ENCODE measurements around the gene SLC6A4. TPM values are rescaled to one million over a fixed set of nuclear protein-coding genes. Genes with fewer than 3 reads are reported as not detected.

Gene SLC6A4
- total RNA-seq, 4 donors from 2014 or later, result 0.11 to 0.50 (median 0.27) TPM

DNA sequence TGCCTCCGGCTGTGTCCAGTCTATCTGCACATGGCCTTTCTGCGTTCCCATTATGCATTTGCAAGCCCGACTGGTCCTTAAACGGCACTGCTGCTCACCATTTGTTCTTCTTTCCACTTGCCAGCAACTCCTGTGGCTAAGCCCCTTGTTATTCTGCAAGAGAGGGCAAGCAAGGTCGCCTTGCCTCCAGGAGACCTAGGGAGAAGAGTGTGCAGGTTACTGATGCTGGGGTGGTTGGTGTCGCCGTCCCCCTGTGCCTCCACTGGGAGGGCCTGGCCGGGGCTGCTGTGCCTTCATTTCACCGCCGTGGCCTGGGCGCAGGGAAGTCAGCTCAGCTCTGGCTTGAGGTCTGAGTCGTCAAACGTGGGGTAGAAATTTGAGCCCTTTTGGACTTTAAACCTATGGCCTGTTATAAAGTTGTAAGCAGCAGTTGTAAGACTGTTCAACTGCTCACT lies 12.7 kb downstream of the SLC6A4 start:
- 84% methylated on average over 12 of the region's 13 CpGs for WGBS
- no peak overlapping the region for H3K27ac ChIP-seq (replicated peaks in 1 of 4)
- no peak for TF ChIP-seq POLR2AphosphoS5 (IDR thresholded peaks at IDR 0.05)
- intact Hi-C loops (cut with DNase I), result no loop called here
- no peaks in the 10 kb centered on the region for H3K4me1 ChIP-seq
- H3K4me3 ChIP-seq, result no peak overlapping the region
- H3K9me3 ChIP-seq, result no peaks in the 10 kb centered on the region
- DNase-seq (ENCODE audit: extremely low spot score), result no peak
- peaks cover 0 to 11% (median 0%) of the 10 kb centered on the region in 4 donors for H3K27me3 ChIP-seq
- no peaks in the 10 kb centered on the region for H3K36me3 ChIP-seq

DNA sequence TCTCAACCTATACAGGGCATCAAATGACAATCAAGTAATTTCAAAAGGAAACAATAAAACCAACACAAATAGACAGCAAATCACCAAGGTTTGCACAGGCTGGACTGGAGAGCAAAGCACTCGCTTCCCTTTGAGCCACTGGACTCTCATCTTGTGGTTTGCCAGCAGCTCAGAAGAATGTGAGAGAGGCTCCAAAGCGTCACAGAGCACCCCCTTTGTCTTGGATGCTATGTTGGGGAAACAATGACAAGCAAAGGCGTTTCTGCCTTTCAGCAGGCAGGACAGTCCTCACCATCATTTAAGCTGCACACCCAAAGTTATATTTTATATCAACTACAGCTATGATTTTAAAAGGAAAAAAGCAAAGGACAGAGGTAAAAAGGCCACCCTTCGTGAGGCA lies 13.2 kb downstream of the SLC6A4 start:
- Histone ChIP-seq H3K9me3 (no peaks in the 10 kb centered on the region), H3K27me3 (peaks cover 0 to 11% (median 0%) of the 10 kb centered on the region in 4 donors), H3K27ac (replicated peaks in 1 of 4) (no peak overlapping the region), H3K4me3 (no peak overlapping the region), H3K4me1 (no peaks in the 10 kb centered on the region), H3K36me3 (no peaks in the 10 kb centered on the region)
- no peak for TF ChIP-seq EP300 (IDR thresholded peaks at IDR 0.05)
- no peak for TF ChIP-seq POLR2AphosphoS5 (IDR thresholded peaks at IDR 0.05)
- intact Hi-C loops (cut with DNase I), result no loop called here
- DNase-seq (ENCODE audit: extremely low spot score), result no peak
- 85% methylated on average over 3 of the region's 4 CpGs for WGBS

DNA sequence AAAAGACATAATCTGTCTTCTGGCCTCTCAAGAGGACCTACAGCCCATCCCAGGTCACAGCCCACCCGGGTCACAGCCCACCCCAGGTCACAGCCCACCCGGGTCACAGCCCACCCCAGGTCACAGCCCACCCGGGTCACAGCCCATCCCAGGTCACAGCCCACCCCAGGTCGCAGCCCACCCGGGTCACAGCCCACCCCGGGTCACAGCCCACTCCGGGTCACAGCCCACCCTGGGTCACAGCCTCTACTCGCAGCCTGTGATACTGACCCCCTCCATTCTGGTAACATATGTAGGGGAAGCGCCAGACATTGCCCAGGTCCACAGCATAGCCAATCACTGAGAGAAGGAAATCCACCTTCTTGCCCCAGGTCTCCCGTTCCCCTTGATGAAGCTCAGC lies 14.2 kb downstream of the SLC6A4 start:
- Histone ChIP-seq H3K4me3 (no peak overlapping the region), H3K27ac (replicated peaks in 1 of 4) (no peak overlapping the region), H3K9me3 (no peaks in the 10 kb centered on the region), H3K27me3 (peaks cover 0 to 9% (median 0%) of the 10 kb centered on the region in 4 donors), H3K36me3 (no peaks in the 10 kb centered on the region), H3K4me1 (no peaks in the 10 kb centered on the region)
- intact Hi-C loops (cut with DNase I), result no loop called here
- WGBS, result 85% methylated on average over 8 of the region's 10 CpGs
- no peak for DNase-seq (ENCODE audit: extremely low spot score)
- TF ChIP-seq EP300 (IDR thresholded peaks at IDR 0.05), result no peak

DNA sequence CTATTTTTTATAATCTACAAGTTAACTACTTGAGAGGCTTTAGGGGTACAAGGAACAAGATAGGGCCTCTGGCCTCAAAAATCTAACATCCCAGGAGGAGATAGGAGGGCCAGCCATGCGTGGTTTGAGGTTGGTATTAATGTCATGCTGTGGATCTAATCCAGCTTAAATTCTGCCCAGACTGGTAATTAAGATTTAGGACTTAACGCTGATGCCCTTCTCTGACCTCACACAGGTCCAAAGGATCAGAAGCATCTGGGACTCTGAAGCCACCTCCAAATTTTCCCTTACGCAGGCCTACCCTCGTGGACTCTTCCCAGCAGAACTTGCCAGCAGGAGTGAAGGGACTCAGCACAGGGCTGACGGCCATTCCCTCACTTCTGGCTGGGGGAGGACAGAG lies 15.1 kb downstream of the SLC6A4 start:
- TF ChIP-seq, protein P1, sequence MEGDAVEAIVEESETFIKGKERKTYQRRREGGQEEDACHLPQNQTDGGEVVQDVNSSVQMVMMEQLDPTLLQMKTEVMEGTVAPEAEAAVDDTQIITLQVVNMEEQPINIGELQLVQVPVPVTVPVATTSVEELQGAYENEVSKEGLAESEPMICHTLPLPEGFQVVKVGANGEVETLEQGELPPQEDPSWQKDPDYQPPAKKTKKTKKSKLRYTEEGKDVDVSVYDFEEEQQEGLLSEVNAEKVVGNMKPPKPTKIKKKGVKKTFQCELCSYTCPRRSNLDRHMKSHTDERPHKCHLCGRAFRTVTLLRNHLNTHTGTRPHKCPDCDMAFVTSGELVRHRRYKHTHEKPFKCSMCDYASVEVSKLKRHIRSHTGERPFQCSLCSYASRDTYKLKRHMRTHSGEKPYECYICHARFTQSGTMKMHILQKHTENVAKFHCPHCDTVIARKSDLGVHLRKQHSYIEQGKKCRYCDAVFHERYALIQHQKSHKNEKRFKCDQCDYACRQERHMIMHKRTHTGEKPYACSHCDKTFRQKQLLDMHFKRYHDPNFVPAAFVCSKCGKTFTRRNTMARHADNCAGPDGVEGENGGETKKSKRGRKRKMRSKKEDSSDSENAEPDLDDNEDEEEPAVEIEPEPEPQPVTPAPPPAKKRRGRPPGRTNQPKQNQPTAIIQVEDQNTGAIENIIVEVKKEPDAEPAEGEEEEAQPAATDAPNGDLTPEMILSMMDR (IDR thresholded peaks at IDR 0.05), result no peak
- Histone ChIP-seq H3K27me3 (peaks cover 0 to under 1% (median 0%) of the 10 kb centered on the region in 4 donors), H3K9me3 (no peaks in the 10 kb centered on the region), H3K4me1 (no peaks in the 10 kb centered on the region), H3K36me3 (no peaks in the 10 kb centered on the region), H3K4me3 (no peak overlapping the region), H3K27ac (replicated peaks in 1 of 4) (no peak overlapping the region)
- WGBS, result 81% methylated on average over 5 of the region's 5 CpGs
- no peak for DNase-seq (ENCODE audit: extremely low spot score)
- intact Hi-C loops (cut with DNase I), result no loop called here

DNA sequence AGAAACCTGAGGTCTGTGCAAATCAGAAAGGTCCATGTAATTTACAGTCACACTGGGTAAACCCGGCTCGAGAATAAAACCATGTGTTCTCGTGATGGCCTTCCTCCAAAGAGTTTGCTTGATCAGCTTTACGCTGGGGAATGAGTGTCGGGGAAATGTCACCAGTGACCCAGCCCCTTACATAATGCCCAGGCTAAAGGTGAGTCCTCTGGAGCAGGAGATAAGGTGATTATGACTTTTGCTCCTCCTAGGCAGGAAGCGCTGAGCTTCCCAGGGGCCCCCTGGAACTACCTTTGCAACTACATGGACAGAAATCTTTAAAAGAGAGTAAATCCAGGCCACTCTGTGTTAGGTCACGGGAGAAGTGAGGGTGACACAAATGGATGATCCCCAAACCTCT lies 15.7 kb downstream of the SLC6A4 start:
- TF ChIP-seq EP300 (IDR thresholded peaks at IDR 0.05) (no peak), POLR2AphosphoS5 (IDR thresholded peaks at IDR 0.05) (no peak), POLR2A (IDR thresholded peaks at IDR 0.05; ENCODE audit: low read depth) (no peak)
- TF ChIP-seq, protein P1 (IDR thresholded peaks at IDR 0.05), result no peak
- Histone ChIP-seq H3K27ac (replicated peaks in 1 of 4) (no peak overlapping the region), H3K4me1 (no peaks in the 10 kb centered on the region), H3K9me3 (no peaks in the 10 kb centered on the region), H3K27me3 (no peaks in the 10 kb centered on the region), H3K36me3 (no peaks in the 10 kb centered on the region), H3K4me3 (no peak overlapping the region)
- WGBS, result 88% methylated on average over 7 of the region's 7 CpGs
- no peak for DNase-seq (ENCODE audit: extremely low spot score)
- intact Hi-C loops (cut with DNase I), result no loop called here

DNA sequence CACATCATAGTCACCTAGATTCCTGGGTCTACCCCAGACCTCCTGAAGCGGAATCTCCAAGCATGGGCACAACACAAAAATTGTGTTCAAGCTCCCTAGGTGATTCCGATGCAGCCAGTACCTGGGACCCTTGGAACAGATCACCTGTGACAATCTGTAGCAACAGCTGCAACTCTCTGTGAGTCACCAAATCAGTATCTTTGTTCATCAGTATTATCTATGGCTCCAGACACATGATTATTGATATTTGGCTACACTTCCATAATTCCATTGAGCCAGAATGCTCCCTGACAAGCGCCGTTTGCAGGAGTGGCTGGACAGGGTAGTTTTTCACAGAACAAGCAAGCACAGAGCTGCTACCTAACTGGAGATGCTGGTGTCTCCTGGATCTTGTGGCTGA lies 16.2 kb downstream of the SLC6A4 start:
- H3K27ac ChIP-seq (replicated peaks in 1 of 4), result no peak overlapping the region
- H3K4me3 ChIP-seq, result no peak overlapping the region
- TF ChIP-seq POLR2AphosphoS5 (IDR thresholded peaks at IDR 0.05), result no peak
- no peak for TF ChIP-seq EP300 (IDR thresholded peaks at IDR 0.05)
- TF ChIP-seq, protein P1 (IDR thresholded peaks at IDR 0.05), result no peak
- no peak for TF ChIP-seq POLR2A (IDR thresholded peaks at IDR 0.05; ENCODE audit: low read depth)
- intact Hi-C loops (cut with DNase I), result no loop called here
- no peaks in the 10 kb centered on the region for H3K4me1 ChIP-seq
- 78% methylated on average over 4 of the region's 4 CpGs for WGBS
- H3K9me3 ChIP-seq, result no peaks in the 10 kb centered on the region
- no peaks in the 10 kb centered on the region for H3K36me3 ChIP-seq
- no peak for DNase-seq (ENCODE audit: extremely low spot score)
- no peaks in the 10 kb centered on the region for H3K27me3 ChIP-seq
